ENCODE measurements around the gene C2orf80. TPM values are rescaled to one million over a fixed set of nuclear protein-coding genes. Genes with fewer than 3 reads are reported as not detected.

C2orf80 gene
- total and polyA plus RNA-seq, 9 of the 15 experiments (the other 6 are each of a cell fraction or from before 2014, with no cell fraction given): not detected

GRCh38 chr2:208172125-208172524 lies 17.7 kb downstream of the C2orf80 start (continued):
- no peak for TF ChIP-seq EWSR1 (IDR thresholded peaks at IDR 0.05; ENCODE audit: borderline replicate concordance, low read depth, partially characterized antibody)
- TF ChIP-seq MAFG (tag; conservative IDR thresholded peaks at IDR 0.05): peak; percentile 21; the same call in 1 of the 2 replicates
- TF ChIP-seq NRF1 (conservative IDR thresholded peaks at IDR 0.05 in 1 of 2, IDR thresholded peaks at IDR 0.05 in 1 of 2): no peak
- TF ChIP-seq HNRNPLL (IDR thresholded peaks at IDR 0.05; ENCODE audit: low read depth, low read length, poor library complexity, severe bottlenecking): no peak
- TF ChIP-seq ZNF134 (CRISPR knock-in tag; conservative IDR thresholded peaks at IDR 0.05): no peak
- no peak for TF ChIP-seq ZNF592 (IDR thresholded peaks at IDR 0.05)
- TF ChIP-seq MITF (IDR thresholded peaks at IDR 0.05): no peak
- TF ChIP-seq HBP1 (CRISPR knock-in tag; IDR thresholded peaks at IDR 0.05): no peak
- TF ChIP-seq HDAC1 (IDR thresholded peaks at IDR 0.05): no peak
- TF ChIP-seq TAF9B (IDR thresholded peaks at IDR 0.05; ENCODE audit: partially characterized antibody): no peak
- no peak for TF ChIP-seq BRF1 (IDR thresholded peaks at IDR 0.05; ENCODE audit: borderline replicate concordance, extremely low read depth, insufficient read length)
- TF ChIP-seq ZBTB2 (IDR thresholded peaks at IDR 0.05): no peak
- no peak for TF ChIP-seq ELF2 (CRISPR knock-in tag; IDR thresholded peaks at IDR 0.05)
- no peak for TF ChIP-seq BMI1 (IDR thresholded peaks at IDR 0.05; ENCODE audit: low read length)
- TF ChIP-seq ZNF583 (CRISPR knock-in tag; IDR thresholded peaks at IDR 0.05): no peak
- TF ChIP-seq MTF1 (CRISPR knock-in tag; IDR thresholded peaks at IDR 0.05; ENCODE audit: borderline replicate concordance): no peak
- no peak for TF ChIP-seq ZNF699 (CRISPR knock-in tag; IDR thresholded peaks at IDR 0.05; ENCODE audit: insufficient replicate concordance)
- TF ChIP-seq EGR1 (conservative IDR thresholded peaks at IDR 0.05): no peak
- no peak for TF ChIP-seq NCOA6 (IDR thresholded peaks at IDR 0.05)
- no peak for TF ChIP-seq TAF1 (IDR thresholded peaks at IDR 0.05; ENCODE audit: control insufficient read depth, extremely low read depth, insufficient read depth, low read length, severe bottlenecking)
- no peak for TF ChIP-seq SRSF3 (IDR thresholded peaks at IDR 0.05; ENCODE audit: insufficient read depth, low read length)
- no peak for TF ChIP-seq MCM5 (IDR thresholded peaks at IDR 0.05; ENCODE audit: low read depth)

Data from K562 (cell line).